ENCODE data around the gene IQGAP2.
A peak's percentile ranks its signal among the peaks of the same experiment; 100 is the strongest.
"Not testable (repeated sequence)": the region's sequence is repeated elsewhere in the genome, so short reads cannot be mapped to it uniquely, and the experiment has no call there.

The IQGAP2 gene

GRCh38 chr5:76408104-76408654 lies 5.1 kb downstream of the IQGAP2 start:
- DNase-seq (ENCODE audit: insufficient read length, low spot score): no peak
- FAIRE-seq: no peak

DNA sequence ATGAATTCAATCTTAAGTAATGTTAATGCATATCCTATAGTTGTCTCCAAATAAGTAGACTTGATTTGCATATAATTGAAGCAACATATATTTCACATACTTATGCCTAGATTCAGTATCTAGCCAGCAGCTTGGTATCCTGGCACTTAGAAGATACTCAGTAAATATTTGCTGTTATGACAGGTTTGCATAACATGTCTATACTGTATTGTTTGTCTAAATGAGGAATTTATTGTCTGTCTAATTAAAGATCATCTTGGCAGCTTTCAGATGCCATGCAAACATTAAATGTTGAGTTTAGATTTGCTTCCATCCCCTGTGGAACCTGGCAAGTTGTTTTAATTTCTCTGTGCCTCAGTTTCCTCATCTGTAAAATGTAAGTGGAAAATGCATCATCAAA lies 9.4 kb downstream of the IQGAP2 start:
- peak; percentile 14 for FAIRE-seq
- DNase-seq (ENCODE audit: insufficient read length, low spot score): no peak

- DNase-seq (ENCODE audit: insufficient read length, low spot score) (no peak), FAIRE-seq (peak; percentile 84)
Observed at GRCh38 chr5:76413746-76414145, 10.7 kb downstream of the IQGAP2 start.

- no peak for FAIRE-seq
- no peak for DNase-seq (ENCODE audit: insufficient read length, low spot score)
Observed at GRCh38 chr5:76414788-76415187, 11.7 kb downstream of the IQGAP2 start.

DNA sequence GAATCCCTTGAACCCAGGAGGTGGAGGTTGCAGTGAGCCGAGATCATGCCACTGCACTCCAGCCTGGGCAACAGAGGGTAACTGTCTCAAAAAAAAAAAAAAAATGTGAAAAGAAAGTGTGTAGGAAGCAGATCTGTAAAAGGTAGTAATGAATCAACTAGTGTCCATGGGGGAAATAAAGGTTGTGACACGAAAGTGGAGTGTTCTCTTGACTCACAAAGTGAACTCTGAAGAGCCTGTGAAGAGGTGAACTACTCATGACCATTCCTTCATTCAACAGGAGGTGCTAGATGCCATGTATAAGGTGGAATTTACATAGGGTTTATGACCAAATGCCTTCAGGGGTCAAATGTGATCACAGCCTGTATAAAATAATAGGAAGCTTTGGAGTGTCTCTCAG lies 12.8 kb downstream of the IQGAP2 start:
- FAIRE-seq: no peak
- no peak for DNase-seq (ENCODE audit: insufficient read length, low spot score)

- no peak for FAIRE-seq
- no peak for DNase-seq (ENCODE audit: insufficient read length, low spot score)
Observed at GRCh38 chr5:76419597-76420298, 16.7 kb downstream of the IQGAP2 start.

- no peak for FAIRE-seq
Observed at GRCh38 chr5:76422227-76422626, 19.1 kb downstream of the IQGAP2 start.

DNA sequence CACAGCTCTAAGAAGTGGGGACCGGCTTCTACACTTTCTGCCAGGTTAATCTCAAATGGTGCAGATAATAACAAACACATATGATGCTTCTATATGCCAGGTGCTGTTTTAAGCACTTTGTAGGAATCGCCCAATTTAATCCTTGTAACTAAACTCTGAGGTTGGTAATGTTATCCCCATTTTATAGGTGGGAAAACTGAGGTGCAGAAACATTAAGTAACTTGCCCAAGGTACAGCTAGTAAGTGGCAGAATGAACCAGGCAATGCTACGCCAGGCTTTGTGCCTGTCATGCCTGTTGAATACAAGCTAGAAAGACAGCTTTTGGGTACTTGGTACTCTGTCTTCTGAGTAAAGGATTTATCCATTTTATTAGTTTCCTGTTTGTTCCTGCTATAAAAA lies 19.7 kb downstream of the IQGAP2 start:
- DNase-seq (ENCODE audit: insufficient read length, low spot score) (no peak), FAIRE-seq (no peak)

More at GRCh38 chr5:76422227-76422626, 19.1 kb downstream of the IQGAP2 start:
- DNase-seq (ENCODE audit: insufficient read length, low spot score): no peak

GRCh38 chr5:76425146-76425545 lies 22.1 kb downstream of the IQGAP2 start:
- FAIRE-seq (no peak), DNase-seq (ENCODE audit: insufficient read length, low spot score) (no peak)

GRCh38 chr5:76425928-76426804 lies 23.1 kb downstream of the IQGAP2 start:
- DNase-seq (ENCODE audit: insufficient read length, low spot score) (no peak), FAIRE-seq (no peak)

- DNase-seq (ENCODE audit: insufficient read length, low spot score): no peak
- no peak for FAIRE-seq
Observed at GRCh38 chr5:76427206-76428140, 24.4 kb downstream of the IQGAP2 start.

DNA sequence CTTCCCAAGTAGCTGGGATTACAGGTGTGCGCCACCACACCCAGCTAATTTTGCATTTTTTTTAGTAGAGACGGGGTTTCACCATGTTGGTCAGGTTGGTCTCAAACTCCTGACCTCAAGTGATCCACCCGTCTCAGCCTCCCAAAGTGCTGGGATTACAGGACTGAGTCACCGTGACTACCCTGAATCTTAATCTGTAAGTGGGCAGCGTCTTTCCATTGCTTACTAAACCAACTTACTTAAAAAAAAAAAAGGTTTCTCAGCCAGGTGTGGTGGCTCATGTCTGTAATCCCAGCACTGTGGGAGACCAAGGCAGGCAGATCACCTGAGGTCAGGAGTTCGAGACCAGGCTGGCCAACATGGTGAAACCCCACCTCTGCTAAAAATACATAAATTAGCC lies 25.5 kb downstream of the IQGAP2 start:
- not testable (repeated sequence) for DNase-seq (ENCODE audit: insufficient read length, low spot score); FAIRE-seq

GRCh38 chr5:76433261-76433660 lies 30.2 kb downstream of the IQGAP2 start:
- DNase-seq (ENCODE audit: insufficient read length, low spot score) (no peak), FAIRE-seq (no peak)

DNA sequence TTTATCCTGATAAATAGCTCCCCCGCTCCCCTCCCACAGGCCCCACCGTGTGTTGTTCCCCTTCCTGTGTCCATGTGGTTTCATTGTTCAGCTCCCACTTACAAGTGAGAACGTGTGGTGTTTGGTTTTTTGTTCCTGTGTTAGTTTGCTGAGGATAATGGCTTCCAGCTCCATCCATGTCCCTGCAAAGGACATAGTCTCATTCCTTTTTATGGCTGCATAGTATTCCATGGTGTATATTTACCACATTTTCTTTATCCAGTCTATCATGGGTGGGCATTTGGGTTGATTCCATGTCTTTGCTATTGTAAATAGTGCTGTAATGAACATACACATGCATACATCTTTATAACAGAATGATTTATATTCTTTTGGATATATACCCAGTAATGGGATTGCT lies 34.4 kb downstream of the IQGAP2 start:
- not testable (repeated sequence) for DNase-seq (ENCODE audit: insufficient read length, low spot score); FAIRE-seq

GRCh38 chr5:76438025-76438424 lies 34.9 kb downstream of the IQGAP2 start:
- DNase-seq (ENCODE audit: insufficient read length, low spot score) (no peak), FAIRE-seq (peak; percentile 64)

- FAIRE-seq (peak; percentile 28), DNase-seq (ENCODE audit: insufficient read length, low spot score) (no peak)
Observed at GRCh38 chr5:76439201-76439600, 36.1 kb downstream of the IQGAP2 start.

DNA sequence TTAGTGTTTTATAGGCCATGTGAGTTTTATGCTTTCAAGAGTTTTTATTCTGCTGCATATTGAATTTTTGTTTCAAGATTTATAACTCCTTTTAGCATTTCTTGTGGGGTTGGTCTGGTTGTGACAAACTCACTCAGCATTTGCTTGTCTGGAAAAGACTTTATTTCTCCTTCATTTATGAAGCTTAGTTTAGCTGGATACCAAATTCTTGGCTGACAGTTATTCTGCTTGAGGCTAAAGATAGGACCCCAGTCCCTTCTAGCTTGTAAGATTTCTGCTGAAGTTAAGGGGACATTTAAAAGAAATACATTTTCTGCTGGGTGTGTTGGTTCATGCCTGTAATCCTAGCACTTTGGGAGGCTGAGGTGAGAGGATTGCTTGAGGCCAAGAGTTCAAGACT lies 36.8 kb downstream of the IQGAP2 start:
- FAIRE-seq (no peak), DNase-seq (ENCODE audit: insufficient read length, low spot score) (no peak)

DNA sequence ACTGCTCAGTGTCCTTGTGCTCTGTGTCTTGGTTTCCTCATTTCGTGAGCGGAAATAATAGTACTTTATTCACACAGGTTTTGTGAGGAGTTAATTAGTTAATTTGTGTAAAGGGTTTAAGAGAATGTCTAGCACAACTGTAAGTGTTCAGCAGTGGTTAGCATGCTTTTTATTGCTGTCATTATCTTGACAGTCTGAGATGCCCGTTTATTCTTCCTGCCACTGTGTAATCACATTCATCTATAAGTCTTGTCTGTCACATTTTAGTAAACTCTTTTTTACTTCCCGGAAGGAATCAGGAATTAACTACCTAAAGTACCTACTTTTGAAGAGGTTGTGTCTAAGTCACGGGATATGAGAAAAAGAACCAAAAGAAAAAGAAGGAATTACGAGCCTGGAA lies 38.0 kb downstream of the IQGAP2 start:
- no peak for FAIRE-seq
- DNase-seq (ENCODE audit: insufficient read length, low spot score): no peak

DNA sequence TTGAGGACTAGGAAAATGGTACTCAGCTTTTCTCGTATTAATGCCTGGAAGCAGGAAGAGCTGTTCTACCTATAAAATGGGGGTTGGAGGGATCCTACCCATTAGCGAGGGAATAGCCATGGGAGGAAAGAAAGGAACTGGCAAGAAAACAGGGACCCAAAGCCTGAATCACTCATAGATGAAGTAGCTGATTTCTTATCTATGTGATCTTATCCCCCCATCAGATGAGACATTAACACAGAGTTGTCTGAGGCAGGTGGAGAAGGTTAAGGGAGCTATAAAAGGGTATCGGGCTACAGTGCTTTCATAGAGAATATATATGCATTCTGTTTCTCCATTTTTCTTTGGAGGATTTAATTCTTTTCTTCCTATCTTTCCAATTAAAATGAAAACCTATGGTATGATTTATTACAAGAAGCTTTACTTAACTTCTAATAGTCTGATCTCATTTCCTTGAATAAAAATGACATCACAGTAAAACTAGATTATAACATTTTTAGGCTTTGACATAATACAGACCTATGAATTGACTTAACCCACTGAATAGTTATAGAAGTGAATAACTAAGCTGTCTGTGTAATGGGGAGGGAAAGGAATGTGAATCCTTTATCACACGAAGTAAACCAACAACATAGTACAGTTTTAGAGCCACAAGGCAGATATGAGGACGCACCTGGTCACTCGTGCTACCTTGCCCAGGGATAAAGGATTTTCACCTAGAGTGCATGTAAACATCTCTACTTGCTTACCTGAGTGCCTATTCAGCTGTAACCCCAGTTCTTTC lies 39.0 kb downstream of the IQGAP2 start:
- DNase-seq (ENCODE audit: insufficient read length, low spot score) (no peak), FAIRE-seq (no peak)
